C4-2B (cell line): Measurements from ENCODE around the gene HPS4.
"Not testable (repeated sequence)": the region's sequence is repeated elsewhere in the genome, so short reads cannot be mapped to it uniquely, and the experiment has no call there.

Source experiments
- H3K27ac ChIP-seq: fragments of 450-650 bp; 2 replicates; pipeline ENCODE4 v1.5.1; 2017
- ZFX ChIP-seq: fragments of 450-650 bp; IDR thresholded peaks from 2 replicates; pipeline ENCODE4 v1.6.1; 2017
- TF ChIP-seq, protein P1 (sequence below): fragments of 450-650 bp; conservative IDR thresholded peaks from 2 replicates; pipeline ENCODE4 v1.5.1; 2017; ENCODE audit warnings: mild to moderate bottlenecking

The HPS4 gene

DNA sequence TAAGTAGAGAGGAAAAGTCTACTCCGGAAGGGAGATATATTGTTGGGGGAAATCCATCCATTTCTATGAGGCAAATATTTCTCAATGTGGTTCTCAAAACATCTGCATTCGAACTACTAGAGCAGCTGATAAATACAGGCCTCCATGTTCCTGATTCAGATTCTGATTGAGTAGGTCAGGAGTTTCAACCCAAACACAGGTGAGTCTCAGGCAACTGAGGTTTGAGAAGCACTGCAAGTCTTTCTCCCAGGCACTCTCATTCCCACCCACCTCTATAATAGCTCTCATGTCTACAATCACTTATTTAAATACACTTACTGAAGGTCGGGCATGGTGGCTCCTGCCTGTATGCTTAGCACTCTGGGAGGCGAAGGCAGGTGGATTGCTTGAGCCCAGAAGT, 69.2 kb downstream of the HPS4 start:
- H3K27ac ChIP-seq, result no peak overlapping the region
- TF ChIP-seq, protein P1, sequence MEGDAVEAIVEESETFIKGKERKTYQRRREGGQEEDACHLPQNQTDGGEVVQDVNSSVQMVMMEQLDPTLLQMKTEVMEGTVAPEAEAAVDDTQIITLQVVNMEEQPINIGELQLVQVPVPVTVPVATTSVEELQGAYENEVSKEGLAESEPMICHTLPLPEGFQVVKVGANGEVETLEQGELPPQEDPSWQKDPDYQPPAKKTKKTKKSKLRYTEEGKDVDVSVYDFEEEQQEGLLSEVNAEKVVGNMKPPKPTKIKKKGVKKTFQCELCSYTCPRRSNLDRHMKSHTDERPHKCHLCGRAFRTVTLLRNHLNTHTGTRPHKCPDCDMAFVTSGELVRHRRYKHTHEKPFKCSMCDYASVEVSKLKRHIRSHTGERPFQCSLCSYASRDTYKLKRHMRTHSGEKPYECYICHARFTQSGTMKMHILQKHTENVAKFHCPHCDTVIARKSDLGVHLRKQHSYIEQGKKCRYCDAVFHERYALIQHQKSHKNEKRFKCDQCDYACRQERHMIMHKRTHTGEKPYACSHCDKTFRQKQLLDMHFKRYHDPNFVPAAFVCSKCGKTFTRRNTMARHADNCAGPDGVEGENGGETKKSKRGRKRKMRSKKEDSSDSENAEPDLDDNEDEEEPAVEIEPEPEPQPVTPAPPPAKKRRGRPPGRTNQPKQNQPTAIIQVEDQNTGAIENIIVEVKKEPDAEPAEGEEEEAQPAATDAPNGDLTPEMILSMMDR, result no peak
- TF ChIP-seq ZFX, result no peak

DNA sequence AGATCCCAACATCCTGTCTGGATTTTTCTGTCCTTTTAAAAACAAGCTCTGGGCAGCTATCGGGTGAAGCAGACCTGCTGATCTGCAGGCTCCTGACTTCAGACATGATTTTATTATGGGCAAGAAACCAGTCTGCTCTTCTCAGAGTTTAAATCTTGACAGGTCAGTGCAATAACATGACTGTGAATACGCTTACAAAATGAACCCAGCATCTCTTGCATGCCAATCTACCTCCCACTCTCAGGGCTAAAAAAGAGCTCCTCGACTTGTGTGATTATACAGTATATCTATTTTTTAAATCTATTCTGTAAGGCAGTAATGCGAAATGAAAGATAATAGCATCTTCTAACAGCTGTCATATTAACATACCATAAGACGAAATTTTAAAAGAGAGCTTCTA, 73.2 kb downstream of the HPS4 start:
- H3K27ac ChIP-seq, result no peak overlapping the region
- no peak for TF ChIP-seq ZFX
- TF ChIP-seq, protein P1, result no peak

DNA sequence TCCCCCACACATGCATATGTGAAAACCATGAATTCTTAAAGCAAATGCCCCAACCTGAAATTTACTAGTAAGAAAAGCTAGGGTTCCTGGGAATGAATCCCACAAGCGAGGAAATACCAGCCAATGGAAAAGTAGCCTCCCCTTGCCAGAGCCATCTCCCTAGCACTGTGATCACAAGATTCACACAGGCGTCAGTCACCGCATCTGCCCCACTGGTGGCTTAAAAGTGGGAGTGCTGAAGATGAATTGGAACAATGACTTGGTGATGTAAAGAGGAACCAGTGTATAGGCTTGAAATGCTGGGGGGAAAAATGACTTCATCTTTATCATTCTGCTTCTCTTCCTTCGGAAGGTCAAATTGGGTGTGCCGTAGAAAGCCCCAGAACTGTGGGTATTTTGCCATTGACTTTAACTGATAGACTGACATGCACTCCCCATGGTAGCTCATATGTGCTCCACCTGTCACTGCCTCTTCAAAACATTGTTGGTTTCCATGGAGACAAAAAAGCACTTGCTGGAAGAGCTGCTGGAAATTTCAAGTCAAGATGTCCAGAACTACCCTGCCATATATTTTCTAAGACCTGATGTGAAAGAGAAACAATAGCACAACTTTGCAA, 73.8 kb downstream of the HPS4 start:
- no peak for TF ChIP-seq ZFX
- no peak overlapping the region for H3K27ac ChIP-seq

DNA sequence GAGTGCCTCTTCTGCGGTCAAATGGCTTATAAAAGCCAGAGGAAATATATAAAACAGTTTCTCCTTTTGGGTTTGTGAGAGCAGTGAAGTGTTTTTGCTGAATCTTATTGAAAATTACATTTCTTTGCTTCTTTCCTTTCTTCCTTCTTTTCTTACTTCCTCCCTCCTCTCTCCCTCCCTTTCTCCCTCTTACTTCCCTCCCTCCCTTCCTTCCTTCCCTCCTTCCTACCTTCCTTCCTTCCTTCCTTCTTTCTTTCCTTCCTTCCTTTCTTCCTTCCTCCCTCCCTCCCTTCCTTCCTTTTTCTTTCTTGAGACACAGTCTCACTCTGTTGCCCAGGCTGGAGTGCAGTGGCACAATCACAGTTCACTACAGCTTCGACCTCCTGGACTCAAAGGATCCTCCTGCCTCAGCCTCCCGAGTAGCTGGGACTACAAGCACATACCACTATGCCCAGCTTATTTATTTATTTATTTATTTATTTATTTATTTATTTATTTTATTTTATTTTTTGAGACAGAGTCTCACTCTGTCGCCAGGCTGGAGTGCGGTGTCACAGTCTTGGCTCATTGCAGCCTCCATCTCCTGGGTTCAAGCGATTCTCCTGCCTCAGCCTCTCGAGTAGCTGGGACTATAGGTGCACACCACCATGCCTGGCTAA, 74.9 kb downstream of the HPS4 start:
- H3K27ac ChIP-seq, result not testable (repeated sequence)

DNA sequence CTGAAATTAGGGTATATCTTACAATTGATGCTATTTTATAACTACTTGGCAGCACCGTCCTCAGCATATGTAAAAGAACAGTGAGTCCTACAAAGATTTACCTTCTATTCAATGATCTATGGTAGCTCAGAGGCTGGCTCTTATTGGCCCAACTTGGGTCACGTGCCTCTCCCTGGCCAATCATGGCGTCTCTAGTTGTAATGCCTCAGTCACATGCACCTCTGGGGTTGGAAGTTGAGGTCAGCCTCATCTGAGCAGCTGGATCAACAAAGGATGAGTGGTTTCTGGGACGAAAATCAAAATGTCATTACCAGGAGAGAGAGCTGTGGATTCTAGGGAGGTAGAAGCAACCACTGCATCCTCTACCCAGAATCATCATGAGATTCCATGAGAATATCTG, 77.5 kb downstream of the HPS4 start:
- TF ChIP-seq, protein P1, result no peak
- no peak for TF ChIP-seq ZFX
- no peak overlapping the region for H3K27ac ChIP-seq

DNA sequence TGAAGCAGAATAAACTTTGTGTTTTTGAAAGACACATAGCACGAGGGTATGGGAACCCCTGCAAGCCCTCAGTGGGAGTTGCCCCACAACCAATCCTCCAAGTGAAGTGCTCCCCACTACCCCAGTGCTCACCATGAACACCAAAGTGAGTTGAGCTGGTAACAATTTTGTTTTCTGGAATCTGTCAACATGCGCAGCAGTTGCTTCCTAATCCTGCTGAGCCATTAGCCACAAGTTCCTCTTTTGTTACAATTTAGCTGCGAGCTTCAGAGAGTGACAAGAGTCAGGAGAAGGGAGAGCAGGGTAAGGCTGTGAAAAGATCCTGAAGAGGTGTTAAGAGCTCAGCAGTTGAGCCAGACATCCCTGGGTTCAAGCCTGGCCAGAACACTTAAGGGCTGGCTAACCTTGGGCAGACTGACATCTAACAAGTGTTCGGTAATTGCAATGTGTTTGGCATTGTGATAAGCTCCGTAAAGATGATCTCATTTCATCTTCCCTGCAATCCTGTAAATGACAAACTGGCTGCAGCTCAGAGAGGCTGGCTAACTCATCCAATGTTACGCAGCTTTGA, 78.6 kb downstream of the HPS4 start:
- no peak overlapping the region for H3K27ac ChIP-seq
- TF ChIP-seq ZFX, result no peak
- TF ChIP-seq, protein P1, result no peak

DNA sequence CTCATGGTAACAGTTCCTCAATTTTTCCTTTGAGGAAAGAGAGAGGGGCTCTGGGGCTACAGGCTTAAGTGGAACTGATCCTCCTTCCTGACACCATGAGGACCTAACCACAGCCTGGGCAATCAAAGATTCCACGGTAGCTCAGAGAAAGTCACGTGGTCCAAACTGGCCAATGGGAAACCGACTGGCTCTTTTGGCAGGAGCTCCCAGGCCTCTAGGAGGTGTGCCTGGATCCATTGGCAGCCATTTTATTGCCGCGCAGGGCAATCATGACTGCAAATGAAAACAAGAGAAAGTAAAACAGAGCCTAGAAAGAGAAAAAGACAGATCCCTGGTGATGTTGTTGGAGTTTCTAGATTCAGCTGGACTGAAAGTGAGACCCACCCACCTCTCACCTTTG, 81.9 kb downstream of the HPS4 start:
- H3K27ac ChIP-seq, result no peak overlapping the region
- TF ChIP-seq ZFX, result no peak
- TF ChIP-seq, protein P1, result no peak
